ENCODE measurements around the gene CMTM7.
"Not testable (repeated sequence)": the region's sequence is repeated elsewhere in the genome, so short reads cannot be mapped to it uniquely, and the experiment has no call there.

Gene CMTM7

DNA sequence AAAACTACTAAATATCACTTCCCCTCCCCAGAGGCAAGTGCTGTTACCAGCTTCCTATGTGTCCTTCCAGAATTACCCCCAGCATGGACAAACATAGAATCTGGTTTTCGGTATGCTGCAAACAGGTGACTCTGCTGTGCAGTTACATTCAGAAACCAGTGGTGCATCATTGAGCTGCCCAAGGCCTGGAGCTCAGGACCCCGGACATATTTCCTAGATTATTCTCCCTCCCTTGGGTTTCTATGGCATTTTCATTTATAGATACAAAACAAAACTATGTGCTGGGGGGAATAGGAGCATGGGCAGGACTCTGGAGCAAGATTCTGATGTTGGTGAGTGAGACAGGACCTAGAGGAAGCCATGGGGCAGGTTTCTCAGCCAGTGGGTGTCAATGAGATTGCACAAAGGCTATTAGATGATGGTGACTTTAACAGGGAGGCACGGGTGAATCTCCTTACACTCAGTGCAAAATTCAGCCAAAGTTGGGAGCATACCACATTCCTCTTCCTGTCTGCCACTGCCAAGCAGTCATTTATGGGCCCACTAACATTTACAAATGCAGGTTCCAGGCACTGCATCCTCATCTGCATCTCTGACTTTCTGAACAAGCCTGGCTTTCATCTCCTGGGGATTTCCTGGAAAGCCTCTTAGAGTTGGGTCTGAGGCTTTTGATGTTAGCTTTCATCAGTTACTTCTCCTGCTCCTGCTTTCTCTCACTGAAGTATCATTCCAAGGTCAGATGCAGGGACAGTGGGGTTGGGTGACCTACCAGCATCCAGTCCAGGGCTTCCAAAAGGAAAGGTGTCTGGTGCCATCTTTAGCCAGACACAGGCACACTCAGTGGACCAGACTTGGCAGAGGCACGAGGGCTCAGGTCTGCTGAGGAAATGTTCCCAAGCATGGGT, 44.5 kb downstream of the CMTM7 start:
- Histone ChIP-seq H3K27ac (ENCODE audit: insufficient read depth in 1 of 2, low read depth in 1 of 2, low read length in 2 of 2, poor library complexity in 1 of 2, severe bottlenecking in 2 of 2) (no peak overlapping the region), H3K4me3 (ENCODE audit: control insufficient read depth in 1 of 7, extremely low read depth in 1 of 7, insufficient read depth in 4 of 7, low read depth in 2 of 7, low read length in 6 of 7) (no peak overlapping the region), H3K4me1 (ENCODE audit: control extremely low read depth in 1 of 4, control insufficient read depth in 4 of 4, insufficient read depth in 4 of 4, low read length in 3 of 4) (peaks cover 11 to 45% (median 26%) of the 10 kb centered on the region in 4 experiments), H3K9me3 (ENCODE audit: control extremely low read depth in 1 of 5, control insufficient read depth in 4 of 5, insufficient read depth in 2 of 5, low read depth in 1 of 5, low read length in 4 of 5) (no peaks in the 10 kb centered on the region), H3K27me3 (replicated peaks in 2 of 5; ENCODE audit: control insufficient read depth in 4 of 5, insufficient read depth in 5 of 5, low read length in 4 of 5) (no peaks in the 10 kb centered on the region), H3K36me3 (ENCODE audit: control insufficient read depth in 4 of 4, insufficient read depth in 4 of 4, low read length in 3 of 4) (peaks cover 0 to 20% (median 0%) of the 10 kb centered on the region in 4 experiments)
- DNase-seq: no peak
- ChIA-PET CTCF (interaction anchor here (0.8 to 2.4 kb wide), 5 partner anchors 11 to 32 kb away, joined by 3 to 6 read pairs (median 3); no protein-coding TSS in a partner anchor), POLR2A (no interaction called here)
- 97% methylated on average over 3 of the region's 4 CpGs for WGBS (ENCODE audit: insufficient coverage)

DNA sequence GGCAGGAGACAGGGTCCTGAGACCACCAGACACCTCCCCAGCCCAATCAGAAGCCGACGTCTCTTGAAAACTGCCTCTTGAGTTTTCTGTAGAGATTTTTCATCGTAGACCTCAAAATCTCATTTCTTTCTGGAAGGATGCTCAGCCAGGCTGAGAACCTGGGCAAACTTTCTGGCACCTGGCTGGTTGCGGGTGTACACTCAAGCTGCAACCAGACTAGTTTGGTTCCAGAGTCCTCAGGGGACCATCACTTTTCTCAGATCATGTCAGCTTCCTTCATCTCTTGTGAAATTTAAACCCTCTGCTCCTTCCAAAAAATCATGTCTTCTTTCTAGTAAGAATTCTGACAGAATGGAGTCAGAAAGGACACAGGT, 45.1 kb downstream of the CMTM7 start:
- CTCF ChIA-PET: interaction anchor here (1.4 to 2.4 kb wide), 4 partner anchors 11 to 31 kb away, joined by 3 to 7 read pairs (median 4); no protein-coding TSS in a partner anchor
- Histone ChIP-seq H3K4me1 (ENCODE audit: control extremely low read depth in 1 of 4, control insufficient read depth in 4 of 4, insufficient read depth in 4 of 4, low read length in 3 of 4) (peaks cover 9 to 39% (median 22%) of the 10 kb centered on the region in 4 experiments), H3K9me3 (ENCODE audit: control extremely low read depth in 1 of 5, control insufficient read depth in 4 of 5, insufficient read depth in 2 of 5, low read depth in 1 of 5, low read length in 4 of 5) (no peaks in the 10 kb centered on the region), H3K27me3 (replicated peaks in 2 of 5; ENCODE audit: control insufficient read depth in 4 of 5, insufficient read depth in 5 of 5, low read length in 4 of 5) (no peaks in the 10 kb centered on the region), H3K36me3 (ENCODE audit: control insufficient read depth in 4 of 4, insufficient read depth in 4 of 4, low read length in 3 of 4) (peaks cover 0 to 22% (median 1%) of the 10 kb centered on the region in 4 experiments), H3K4me3 (ENCODE audit: control insufficient read depth in 1 of 7, extremely low read depth in 1 of 7, insufficient read depth in 4 of 7, low read depth in 2 of 7, low read length in 6 of 7) (no peak overlapping the region), H3K27ac (ENCODE audit: insufficient read depth in 1 of 2, low read depth in 1 of 2, low read length in 2 of 2, poor library complexity in 1 of 2, severe bottlenecking in 2 of 2) (no peak overlapping the region)
- no peak for DNase-seq
- POLR2A ChIA-PET: no interaction called here
- 98% methylated on average over 4 of the region's 4 CpGs for WGBS (ENCODE audit: insufficient coverage)

DNA sequence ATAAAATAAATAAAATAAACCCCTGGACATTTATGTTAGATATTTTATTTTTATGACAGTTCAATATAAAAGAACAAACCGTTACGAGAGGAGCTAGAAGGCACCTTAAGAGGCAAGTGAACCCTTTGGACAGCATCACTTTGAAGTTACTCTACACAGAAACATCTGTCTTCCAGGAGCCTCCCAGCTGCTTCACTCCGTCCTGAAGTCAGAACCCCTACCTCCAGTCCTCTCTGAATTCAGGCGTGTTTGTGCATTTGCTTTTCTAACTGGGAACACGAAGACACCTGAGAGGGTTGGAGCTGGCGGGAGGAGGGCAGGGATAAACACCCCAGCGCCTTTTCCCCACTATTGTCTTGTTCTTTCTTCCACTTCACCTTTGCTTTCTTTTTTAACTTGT, 46.2 kb downstream of the CMTM7 start:
- Histone ChIP-seq H3K36me3 (ENCODE audit: control insufficient read depth in 4 of 4, insufficient read depth in 4 of 4, low read length in 3 of 4) (peaks cover 0 to 30% (median 5%) of the 10 kb centered on the region in 4 experiments), H3K9me3 (ENCODE audit: control extremely low read depth in 1 of 5, control insufficient read depth in 4 of 5, insufficient read depth in 2 of 5, low read depth in 1 of 5, low read length in 4 of 5) (no peaks in the 10 kb centered on the region), H3K4me3 (ENCODE audit: control insufficient read depth in 1 of 7, extremely low read depth in 1 of 7, insufficient read depth in 4 of 7, low read depth in 2 of 7, low read length in 6 of 7) (no peak overlapping the region), H3K27me3 (replicated peaks in 2 of 5; ENCODE audit: control insufficient read depth in 4 of 5, insufficient read depth in 5 of 5, low read length in 4 of 5) (no peaks in the 10 kb centered on the region), H3K27ac (ENCODE audit: insufficient read depth in 1 of 2, low read depth in 1 of 2, low read length in 2 of 2, poor library complexity in 1 of 2, severe bottlenecking in 2 of 2) (no peak overlapping the region), H3K4me1 (ENCODE audit: control extremely low read depth in 1 of 4, control insufficient read depth in 4 of 4, insufficient read depth in 4 of 4, low read length in 3 of 4) (peaks cover 5 to 28% (median 14%) of the 10 kb centered on the region in 4 experiments)
- 100% methylated on average over 1 of the region's 7 CpGs for WGBS (ENCODE audit: insufficient coverage)
- POLR2A ChIA-PET: no interaction called here
- DNase-seq: no peak
- CTCF ChIA-PET: interaction anchor here (0.6 to 2.4 kb wide), 13 partner anchors 9 to 776 kb away, joined by 3 to 14 read pairs (median 5); no protein-coding TSS in a partner anchor

DNA sequence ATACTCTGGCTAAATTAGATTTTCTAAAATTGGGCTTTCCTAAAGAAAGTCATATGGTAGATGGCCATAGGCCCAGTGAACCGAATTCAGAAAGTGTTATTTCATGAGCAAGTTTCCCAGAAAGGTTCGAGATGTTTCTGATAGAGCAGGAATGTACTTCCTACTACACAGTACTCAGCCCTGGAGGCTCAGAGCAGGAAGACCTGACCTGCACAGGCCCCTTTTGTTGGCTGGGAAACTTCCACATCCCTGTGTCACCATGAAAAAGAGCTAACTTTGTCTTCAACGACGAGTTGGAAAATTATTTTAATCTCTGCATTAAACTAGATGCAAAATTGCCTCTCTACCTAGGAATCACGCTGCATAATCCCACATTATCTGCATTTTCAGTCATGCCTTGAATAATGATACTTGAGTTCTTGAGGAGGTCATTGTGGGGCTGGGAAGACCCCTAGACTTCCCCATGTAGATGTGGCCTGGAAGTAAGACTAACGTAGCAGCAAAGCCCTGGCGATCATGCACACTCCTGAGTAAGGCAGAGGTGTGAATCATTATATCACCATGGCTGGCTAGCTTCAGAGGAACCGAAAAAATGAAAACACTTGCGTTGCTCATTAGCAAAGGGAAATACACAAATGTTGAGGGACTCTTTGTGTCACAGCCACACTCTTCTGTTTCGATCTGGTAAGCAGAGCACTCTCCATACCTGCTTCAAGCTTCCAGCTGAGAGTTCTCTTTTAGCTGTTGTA, 47.1 kb downstream of the CMTM7 start:
- 82% methylated on average over 6 of the region's 10 CpGs for WGBS (ENCODE audit: insufficient coverage)
- H3K4me1 ChIP-seq (ENCODE audit: control extremely low read depth in 1 of 4, control insufficient read depth in 4 of 4, insufficient read depth in 4 of 4, low read length in 3 of 4): peaks cover 0 to 20% (median 7%) of the 10 kb centered on the region in 4 experiments
- DNase-seq: no peak
- H3K4me3 ChIP-seq (ENCODE audit: control insufficient read depth in 1 of 7, extremely low read depth in 1 of 7, insufficient read depth in 4 of 7, low read depth in 2 of 7, low read length in 6 of 7): no peak overlapping the region
- no peaks in the 10 kb centered on the region for H3K27me3 ChIP-seq (replicated peaks in 2 of 5; ENCODE audit: control insufficient read depth in 4 of 5, insufficient read depth in 5 of 5, low read length in 4 of 5)
- no peak overlapping the region for H3K27ac ChIP-seq (ENCODE audit: insufficient read depth in 1 of 2, low read depth in 1 of 2, low read length in 2 of 2, poor library complexity in 1 of 2, severe bottlenecking in 2 of 2)
- ChIA-PET POLR2A (no interaction called here), CTCF (interaction anchor here (0.8 to 3.1 kb wide), 12 partner anchors 10 to 63 kb away, joined by 3 to 14 read pairs (median 5); no protein-coding TSS in a partner anchor)
- H3K9me3 ChIP-seq (ENCODE audit: control extremely low read depth in 1 of 5, control insufficient read depth in 4 of 5, insufficient read depth in 2 of 5, low read depth in 1 of 5, low read length in 4 of 5): no peaks in the 10 kb centered on the region
- peaks cover 0 to 35% (median 10%) of the 10 kb centered on the region in 4 experiments for H3K36me3 ChIP-seq (ENCODE audit: control insufficient read depth in 4 of 4, insufficient read depth in 4 of 4, low read length in 3 of 4)

DNA sequence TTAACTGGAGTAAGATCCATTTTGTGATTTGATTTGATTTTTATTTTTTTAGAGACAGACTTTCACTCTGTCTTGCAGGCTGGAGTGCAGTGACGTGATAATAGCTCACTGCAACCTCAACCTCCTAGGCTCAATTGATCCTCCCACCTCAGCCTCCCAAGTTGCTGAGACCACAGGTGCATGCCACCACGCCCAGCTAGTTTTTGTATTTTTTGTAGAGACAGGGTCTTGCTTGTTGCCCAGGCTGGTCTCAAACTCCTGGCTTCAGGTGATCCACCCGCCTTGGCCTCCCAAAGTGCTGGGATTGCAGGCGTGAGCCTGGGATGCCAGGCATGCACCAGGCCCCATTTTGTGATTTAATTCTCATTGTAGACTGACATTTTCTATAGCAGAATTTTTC, 47.8 kb downstream of the CMTM7 start:
- CTCF ChIA-PET: interaction anchor here (0.8 to 3.1 kb wide), 5 partner anchors 10 to 28 kb away, joined by 3 to 10 read pairs (median 8); no protein-coding TSS in a partner anchor
- H3K4me1 ChIP-seq (ENCODE audit: control extremely low read depth in 1 of 4, control insufficient read depth in 4 of 4, insufficient read depth in 4 of 4, low read length in 3 of 4): peaks cover 0 to 20% (median 7%) of the 10 kb centered on the region in 4 experiments
- 100% methylated on average over 3 of the region's 4 CpGs for WGBS (ENCODE audit: insufficient coverage)

DNA sequence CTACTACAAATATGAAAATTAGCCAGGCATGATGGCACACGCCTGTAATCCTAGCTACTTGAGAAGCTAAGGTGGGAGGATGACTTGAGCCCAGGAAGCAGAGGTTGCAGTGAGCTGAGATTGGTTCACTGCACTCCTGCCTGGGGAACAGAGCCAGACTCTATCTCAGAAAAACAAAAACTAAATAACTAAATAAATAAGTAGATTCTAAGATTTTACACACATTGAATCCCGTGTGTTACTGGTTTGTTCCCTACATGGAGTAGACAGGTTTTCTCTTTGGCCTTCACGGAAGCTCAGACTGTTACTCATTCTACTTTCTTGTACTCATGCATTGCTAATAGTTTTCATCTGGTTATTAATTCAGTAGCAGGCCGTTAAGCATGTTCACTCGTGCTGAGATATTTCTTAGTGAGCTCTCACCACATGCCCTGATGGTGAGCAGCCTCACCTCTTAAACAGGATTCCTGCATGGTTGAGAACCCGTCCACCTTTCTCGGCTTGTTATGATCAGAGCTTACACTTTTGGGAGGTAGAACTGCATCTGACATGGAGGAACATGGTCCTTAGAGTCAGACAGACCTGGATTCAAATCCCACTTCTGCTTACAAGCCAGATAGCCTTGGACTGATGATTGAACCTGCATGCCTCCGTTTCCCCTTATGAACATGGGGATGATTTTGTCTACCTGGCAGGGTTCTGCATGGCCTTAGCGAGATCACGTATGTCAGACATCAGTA, 49.1 kb downstream of the CMTM7 start:
- peaks cover 0 to 5% (median 0%) of the 10 kb centered on the region in 5 experiments for H3K9me3 ChIP-seq (ENCODE audit: control extremely low read depth in 1 of 5, control insufficient read depth in 4 of 5, insufficient read depth in 2 of 5, low read depth in 1 of 5, low read length in 4 of 5)
- H3K36me3 ChIP-seq (ENCODE audit: control insufficient read depth in 4 of 4, insufficient read depth in 4 of 4, low read length in 3 of 4): peaks cover 4 to 41% (median 15%) of the 10 kb centered on the region in 4 experiments
- CTCF ChIA-PET: interaction anchor here (0.7 to 3.1 kb wide), 8 partner anchors 9 to 590 kb away, joined by 3 to 10 read pairs (median 4); no protein-coding TSS in a partner anchor
- H3K4me1 ChIP-seq (ENCODE audit: control extremely low read depth in 1 of 4, control insufficient read depth in 4 of 4, insufficient read depth in 4 of 4, low read length in 3 of 4): peaks cover 0 to 18% (median 7%) of the 10 kb centered on the region in 4 experiments
- 100% methylated on average over 6 of the region's 10 CpGs for WGBS (ENCODE audit: insufficient coverage)
- H3K27ac ChIP-seq (ENCODE audit: insufficient read depth in 1 of 2, low read depth in 1 of 2, low read length in 2 of 2, poor library complexity in 1 of 2, severe bottlenecking in 2 of 2): no peak overlapping the region
- H3K4me3 ChIP-seq (ENCODE audit: control insufficient read depth in 1 of 7, extremely low read depth in 1 of 7, insufficient read depth in 4 of 7, low read depth in 2 of 7, low read length in 6 of 7): no peak overlapping the region
- DNase-seq: no peak
- H3K27me3 ChIP-seq (replicated peaks in 2 of 5; ENCODE audit: control insufficient read depth in 4 of 5, insufficient read depth in 5 of 5, low read length in 4 of 5): no peaks in the 10 kb centered on the region
- POLR2A ChIA-PET: no interaction called here

More for the DNA sequence above, 47.8 kb downstream of the CMTM7 start:
- POLR2A ChIA-PET; DNase-seq; H3K27me3 ChIP-seq (replicated peaks in 2 of 5; ENCODE audit: control insufficient read depth in 4 of 5, insufficient read depth in 5 of 5, low read length in 4 of 5); H3K4me3 ChIP-seq (ENCODE audit: control insufficient read depth in 1 of 7, extremely low read depth in 1 of 7, insufficient read depth in 4 of 7, low read depth in 2 of 7, low read length in 6 of 7); H3K27ac ChIP-seq (ENCODE audit: insufficient read depth in 1 of 2, low read depth in 1 of 2, low read length in 2 of 2, poor library complexity in 1 of 2, severe bottlenecking in 2 of 2); H3K9me3 ChIP-seq (ENCODE audit: control extremely low read depth in 1 of 5, control insufficient read depth in 4 of 5, insufficient read depth in 2 of 5, low read depth in 1 of 5, low read length in 4 of 5): not testable (repeated sequence)
- H3K36me3 ChIP-seq (ENCODE audit: control insufficient read depth in 4 of 4, insufficient read depth in 4 of 4, low read length in 3 of 4): peaks cover 4 to 38% (median 10%) of the 10 kb centered on the region in 4 experiments

All from common myeloid progenitor, CD34-positive (primary cell).